ENCODE measurements around the gene HPS1.

HPS1 gene

GRCh38 chr10:98407017-98407743 lies 39.6 kb downstream of the HPS1 start:
- TF ChIP-seq, protein P1, sequence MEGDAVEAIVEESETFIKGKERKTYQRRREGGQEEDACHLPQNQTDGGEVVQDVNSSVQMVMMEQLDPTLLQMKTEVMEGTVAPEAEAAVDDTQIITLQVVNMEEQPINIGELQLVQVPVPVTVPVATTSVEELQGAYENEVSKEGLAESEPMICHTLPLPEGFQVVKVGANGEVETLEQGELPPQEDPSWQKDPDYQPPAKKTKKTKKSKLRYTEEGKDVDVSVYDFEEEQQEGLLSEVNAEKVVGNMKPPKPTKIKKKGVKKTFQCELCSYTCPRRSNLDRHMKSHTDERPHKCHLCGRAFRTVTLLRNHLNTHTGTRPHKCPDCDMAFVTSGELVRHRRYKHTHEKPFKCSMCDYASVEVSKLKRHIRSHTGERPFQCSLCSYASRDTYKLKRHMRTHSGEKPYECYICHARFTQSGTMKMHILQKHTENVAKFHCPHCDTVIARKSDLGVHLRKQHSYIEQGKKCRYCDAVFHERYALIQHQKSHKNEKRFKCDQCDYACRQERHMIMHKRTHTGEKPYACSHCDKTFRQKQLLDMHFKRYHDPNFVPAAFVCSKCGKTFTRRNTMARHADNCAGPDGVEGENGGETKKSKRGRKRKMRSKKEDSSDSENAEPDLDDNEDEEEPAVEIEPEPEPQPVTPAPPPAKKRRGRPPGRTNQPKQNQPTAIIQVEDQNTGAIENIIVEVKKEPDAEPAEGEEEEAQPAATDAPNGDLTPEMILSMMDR (conservative IDR thresholded peaks at IDR 0.05; ENCODE audit: low read length) = no peak
- H3K4me3 ChIP-seq (ENCODE audit: low read length) = no peak overlapping the region
- no peak for DNase-seq (ENCODE audit: low read depth)

- H3K4me3 ChIP-seq (ENCODE audit: low read length) = no peak overlapping the region
- TF ChIP-seq, protein P1 (conservative IDR thresholded peaks at IDR 0.05; ENCODE audit: low read length) = no peak
- peak; percentile 40 for DNase-seq (ENCODE audit: low read depth)
Measured at GRCh38 chr10:98405422-98405821, 41.3 kb downstream of the HPS1 start.

DNA sequence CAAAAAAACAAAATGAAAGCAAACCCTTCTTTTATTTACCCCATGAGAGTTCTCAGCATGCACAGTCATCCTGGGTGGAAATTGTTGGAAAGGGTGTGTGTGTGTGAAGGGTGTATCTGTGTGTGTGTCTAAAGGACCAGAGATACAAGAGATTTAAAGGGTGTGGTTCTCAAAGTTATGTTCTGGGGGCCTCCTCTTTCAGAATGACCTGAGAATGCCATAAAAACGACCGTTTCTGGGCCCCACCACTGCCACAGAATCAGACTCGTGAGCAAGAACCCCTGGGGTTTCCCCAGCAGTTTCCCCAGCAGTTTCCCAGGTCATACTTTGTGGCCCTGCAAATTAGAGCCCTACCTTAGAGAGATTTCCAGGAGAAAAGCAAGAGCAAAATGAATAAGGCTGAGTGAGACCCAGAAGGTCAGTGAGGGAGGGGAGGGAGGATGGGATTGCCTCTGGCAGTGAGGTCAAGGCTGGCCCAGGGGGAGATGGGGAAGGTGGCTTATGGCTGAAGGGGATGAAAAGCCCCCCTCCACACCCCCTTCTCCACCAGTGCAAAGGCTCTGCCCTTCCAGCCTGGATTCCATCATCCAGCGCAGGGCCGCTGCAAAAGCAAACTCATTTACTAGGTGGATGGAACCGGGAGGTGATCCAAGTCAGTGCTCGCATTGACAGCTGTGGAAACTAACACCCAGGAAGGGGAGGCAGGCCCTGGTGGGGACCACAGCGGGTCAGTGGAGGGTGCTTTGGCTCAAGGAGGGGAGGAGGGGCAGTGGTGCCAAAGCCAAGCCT lies 42.0 kb downstream of the HPS1 start:
- TF ChIP-seq, protein P1 (conservative IDR thresholded peaks at IDR 0.05; ENCODE audit: low read length) = no peak
- H3K4me3 ChIP-seq (ENCODE audit: low read length) = no peak overlapping the region
- peak; percentile 67 for DNase-seq (ENCODE audit: low read depth)

- TF ChIP-seq, protein P1 (conservative IDR thresholded peaks at IDR 0.05; ENCODE audit: low read length) = no peak
- no peak overlapping the region for H3K4me3 ChIP-seq (ENCODE audit: low read length)
- DNase-seq (ENCODE audit: low read depth) = peak; percentile 26
Measured at GRCh38 chr10:98403812-98404504, 42.8 kb downstream of the HPS1 start.

DNA sequence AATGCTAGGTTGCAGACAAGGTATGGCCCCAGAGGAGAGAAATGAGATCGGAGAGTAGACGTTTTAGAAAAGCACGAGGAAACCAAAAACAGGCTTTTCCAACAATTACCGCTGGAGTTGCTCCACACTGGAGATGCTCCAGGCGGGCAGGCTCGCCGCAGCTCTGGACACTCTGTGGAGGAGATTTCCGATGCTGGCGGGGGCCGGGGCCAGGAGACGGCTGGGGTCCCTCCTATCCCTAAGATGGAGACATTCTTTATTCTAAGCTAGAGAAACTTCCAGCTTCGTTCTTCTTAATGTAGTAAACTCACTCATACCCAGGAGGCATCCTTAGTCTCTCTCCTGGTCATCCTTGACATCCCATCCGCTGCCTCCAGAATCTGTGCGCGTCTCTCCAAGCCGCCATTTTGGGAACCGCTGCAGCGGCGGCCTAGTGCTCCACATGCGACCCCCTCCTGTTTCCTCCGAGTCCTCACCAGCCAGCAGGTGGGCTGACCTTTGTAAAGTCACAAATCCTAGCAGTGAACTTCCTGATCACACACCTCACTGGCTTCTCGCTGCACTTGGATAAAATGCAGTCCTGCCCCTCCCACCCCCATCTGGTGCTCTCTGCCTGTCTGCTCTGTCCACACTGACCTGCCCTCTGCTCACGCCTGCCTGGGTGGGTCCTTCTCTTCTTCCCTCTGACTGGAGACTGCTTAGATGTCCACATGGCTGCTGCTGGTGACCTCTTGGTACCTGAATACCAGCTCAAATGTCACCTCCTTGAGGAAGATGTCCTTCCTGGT lies 43.6 kb downstream of the HPS1 start:
- TF ChIP-seq, protein P1 (conservative IDR thresholded peaks at IDR 0.05; ENCODE audit: low read length) = no peak
- H3K4me3 ChIP-seq (ENCODE audit: low read length) = no peak overlapping the region
- DNase-seq (ENCODE audit: low read depth) = no peak

DNA sequence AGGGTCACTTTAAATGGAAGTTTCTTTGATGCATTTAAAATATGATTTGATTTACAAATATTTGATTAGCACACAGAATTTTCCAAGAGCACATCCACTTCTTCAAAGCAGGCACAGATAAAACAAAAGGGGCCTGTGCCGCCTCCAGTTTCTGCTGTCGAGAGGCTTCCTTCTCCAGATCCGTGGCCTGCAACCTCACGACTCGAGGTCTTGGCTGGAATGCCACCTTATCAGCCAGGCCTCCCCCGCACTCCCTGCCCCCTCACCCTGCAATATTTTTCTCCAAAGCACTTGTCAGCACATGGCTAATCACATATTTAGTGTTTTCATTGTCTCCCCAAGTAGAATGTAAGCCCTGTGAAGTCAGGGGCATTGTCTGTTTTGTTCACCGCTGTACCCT lies 44.3 kb downstream of the HPS1 start:
- no peak overlapping the region for H3K4me3 ChIP-seq (ENCODE audit: low read length)
- TF ChIP-seq, protein P1 (conservative IDR thresholded peaks at IDR 0.05; ENCODE audit: low read length) = no peak
- no peak for DNase-seq (ENCODE audit: low read depth)

Measured in AG10803 (cell line).